Activated CD8-positive, alpha-beta memory T cell treated with anti-CD3 and anti-CD28 coated beads, Interleukin-2, amount 50 U/mL, for 4 hours (primary cell): Measurements from ENCODE around the gene TUSC2.

Source experiments
- DNase-seq: peaks from one replicate; pipeline ENCODE4 v3.0.0-alpha.2; 2020

Gene TUSC2, protein sequence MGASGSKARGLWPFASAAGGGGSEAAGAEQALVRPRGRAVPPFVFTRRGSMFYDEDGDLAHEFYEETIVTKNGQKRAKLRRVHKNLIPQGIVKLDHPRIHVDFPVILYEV

DNA sequence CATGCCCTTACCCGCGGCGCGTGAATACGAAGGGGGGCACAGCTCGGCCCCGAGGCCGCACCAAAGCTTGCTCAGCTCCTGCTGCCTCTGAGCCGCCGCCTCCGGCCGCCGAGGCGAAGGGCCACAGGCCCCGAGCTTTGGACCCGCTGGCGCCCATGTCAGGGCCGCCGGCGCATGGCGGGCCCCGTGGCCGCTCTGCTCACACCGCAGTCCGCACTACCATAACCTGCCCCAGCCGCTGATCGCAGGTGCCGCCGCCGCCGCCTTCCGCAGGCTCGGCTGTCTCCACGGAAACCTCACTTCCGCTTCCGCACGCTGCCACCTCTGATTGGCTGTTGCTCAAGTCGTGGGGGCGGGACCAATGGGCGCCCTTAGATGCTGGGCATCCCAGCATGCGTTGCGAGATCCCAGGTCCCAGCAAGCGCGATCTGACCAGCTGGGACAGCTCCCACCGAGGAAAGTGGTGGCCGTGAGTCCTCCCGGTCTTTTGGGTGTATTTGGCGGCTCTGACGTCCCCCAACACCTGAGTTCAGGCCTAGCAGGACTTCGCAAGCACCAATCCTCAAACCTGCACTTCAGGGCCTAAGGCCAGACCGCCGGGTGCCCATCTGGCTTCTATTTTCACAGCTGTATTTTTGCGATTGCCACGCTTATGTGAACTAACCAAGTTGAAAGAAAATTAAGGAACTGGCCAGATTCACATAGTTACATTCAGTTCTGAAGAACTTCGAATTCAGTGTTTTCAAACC, at the start of gene TUSC2:
TUSC2 (minus strand) TSS at position 281 of the 749 bp plus-strand sequence; CDS start at position 157, 124 bp downstream.
- DNase-seq = peak; percentile 94

DNA sequence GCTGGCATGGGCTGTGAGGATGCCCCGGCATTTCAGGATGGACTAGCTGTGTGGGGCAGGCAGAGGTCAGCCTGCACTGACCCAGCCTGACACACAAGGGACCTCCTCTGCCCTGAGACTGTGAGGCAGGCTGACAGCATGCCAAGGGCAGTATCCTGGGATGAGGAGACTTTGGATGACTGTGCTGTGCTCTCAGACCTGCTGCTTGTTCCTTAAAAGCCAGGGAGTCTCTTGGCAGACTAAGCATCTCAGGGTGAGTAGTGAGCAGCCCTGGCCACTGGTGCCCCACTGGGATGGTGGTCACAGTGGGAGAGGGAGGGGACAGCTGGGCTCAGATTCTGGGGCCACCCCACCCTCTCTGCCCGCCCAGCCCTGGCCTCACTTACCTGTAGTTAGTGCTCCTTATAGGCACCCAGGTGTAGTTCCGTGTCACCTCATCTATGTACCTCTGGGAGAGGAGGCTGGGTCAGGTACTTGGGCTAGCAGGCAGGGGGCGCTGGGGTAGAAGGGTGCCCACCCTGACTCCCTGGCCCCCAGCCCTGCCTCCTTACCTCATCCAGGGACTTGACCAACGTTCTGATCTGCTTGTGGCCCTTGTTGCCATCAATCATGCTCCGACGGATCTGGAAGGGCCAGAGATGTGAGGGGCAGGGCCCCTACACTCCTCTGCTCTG, 47.4 kb upstream of the TUSC2 start:
- no peak for DNase-seq

DNA sequence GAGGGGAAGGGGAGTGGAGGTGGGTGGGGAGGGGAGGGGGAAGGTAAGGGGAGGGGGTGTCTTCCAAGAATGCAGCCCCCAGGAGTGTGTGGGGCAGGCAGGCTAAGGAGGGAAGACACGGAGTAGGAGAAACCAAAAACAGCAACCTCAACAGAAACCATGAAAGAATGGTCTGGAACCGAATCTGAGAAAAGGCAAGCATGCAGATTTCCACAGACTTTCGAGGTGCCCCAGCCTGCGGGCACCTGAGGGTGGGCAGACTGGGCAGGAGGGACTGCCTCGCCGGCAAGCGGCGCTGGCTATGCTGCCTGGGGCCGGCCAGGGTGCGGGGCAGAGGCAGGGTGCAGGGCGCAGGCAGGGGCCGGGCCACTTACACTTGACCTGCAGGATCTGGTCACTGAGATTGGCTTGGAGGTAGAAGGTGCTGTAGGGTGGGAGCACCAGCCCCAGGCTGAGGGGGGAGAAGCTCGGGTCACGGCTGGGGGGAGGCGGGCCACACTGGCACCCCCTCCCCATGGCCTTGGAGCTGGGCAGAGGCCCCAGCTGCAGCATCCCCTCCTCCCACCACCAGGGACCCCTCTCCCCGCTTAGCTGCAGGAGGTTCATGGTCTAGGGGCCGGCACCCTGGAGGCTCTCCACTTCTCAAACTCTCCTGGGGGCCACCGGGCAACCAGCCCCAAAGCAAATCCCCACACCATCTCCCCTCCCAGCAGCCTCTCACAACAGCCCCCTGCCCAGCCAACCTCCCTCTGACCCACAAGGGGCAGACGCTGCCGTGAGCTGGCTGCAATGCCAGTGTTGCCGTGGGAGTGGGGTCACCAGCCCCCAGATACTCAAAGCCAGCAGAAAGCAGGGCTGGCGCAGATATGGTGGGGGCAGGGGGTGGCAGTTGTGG, 46.6 kb upstream of the TUSC2 start:
- DNase-seq = no peak

DNA sequence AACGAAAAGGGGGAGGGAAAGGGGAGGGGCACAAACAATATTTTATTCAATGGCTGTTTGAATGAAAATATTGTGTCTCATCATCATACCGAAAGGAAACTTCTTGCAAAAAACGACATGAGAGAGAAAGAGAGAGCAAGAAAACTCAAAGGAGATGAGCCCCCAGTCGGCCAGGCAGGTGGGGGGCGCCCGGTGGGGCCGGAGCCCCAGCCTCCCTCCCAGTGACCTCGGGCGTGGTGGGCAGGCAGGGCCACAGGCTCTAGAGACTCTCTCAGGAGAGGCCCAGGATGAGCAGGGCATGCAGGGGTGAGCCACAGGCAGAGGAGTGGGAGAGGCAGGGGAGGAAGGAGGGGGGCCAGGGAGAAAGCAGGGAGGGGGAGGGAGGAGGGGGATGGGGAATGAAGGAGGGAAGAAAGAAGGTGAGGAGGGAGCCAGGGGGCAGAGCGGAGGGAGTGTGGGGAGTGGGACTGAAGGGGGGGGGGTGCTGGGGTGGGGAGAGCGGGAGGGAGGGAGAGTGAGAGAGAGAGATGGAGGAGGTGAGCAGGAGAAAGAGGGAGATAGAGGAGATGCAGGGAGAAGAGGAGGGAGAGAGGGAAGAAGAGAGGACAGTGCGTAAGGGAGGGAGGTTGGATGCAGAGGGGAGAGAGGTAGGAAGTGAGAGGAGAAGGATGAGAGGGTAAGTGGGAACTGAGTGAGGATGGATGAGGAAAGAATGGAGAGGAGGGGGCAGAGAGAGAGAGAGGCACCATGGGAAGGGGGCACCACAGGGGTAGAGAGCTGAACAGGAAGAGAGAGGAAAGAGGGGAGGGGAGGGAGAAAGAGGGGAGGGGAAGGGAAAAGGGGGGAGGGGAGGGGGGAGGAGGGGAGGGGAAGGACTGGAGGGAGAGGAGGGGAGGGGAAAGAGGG, 45.4 kb upstream of the TUSC2 start:
- no peak for DNase-seq

DNA sequence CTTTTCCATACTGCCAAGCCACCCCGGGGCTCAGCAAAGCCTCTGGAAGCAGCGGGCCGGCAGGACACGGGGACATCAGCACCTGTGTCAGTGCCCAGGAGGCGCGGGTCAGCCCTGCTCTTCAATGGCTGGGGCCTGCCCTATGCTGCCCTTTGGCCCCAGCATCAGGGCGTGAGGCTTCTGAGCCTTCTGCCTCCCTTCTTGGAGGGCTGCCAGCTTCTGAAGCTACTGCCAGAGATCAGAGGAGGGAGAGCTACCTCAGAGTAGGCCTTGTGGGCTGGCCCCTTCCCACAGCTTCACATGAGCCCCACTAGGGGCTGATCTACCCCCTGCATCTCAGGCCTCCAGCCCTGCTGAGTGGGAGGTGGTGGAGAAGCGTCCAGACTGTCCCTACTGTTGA, 44.3 kb upstream of the TUSC2 start:
- no peak for DNase-seq

DNA sequence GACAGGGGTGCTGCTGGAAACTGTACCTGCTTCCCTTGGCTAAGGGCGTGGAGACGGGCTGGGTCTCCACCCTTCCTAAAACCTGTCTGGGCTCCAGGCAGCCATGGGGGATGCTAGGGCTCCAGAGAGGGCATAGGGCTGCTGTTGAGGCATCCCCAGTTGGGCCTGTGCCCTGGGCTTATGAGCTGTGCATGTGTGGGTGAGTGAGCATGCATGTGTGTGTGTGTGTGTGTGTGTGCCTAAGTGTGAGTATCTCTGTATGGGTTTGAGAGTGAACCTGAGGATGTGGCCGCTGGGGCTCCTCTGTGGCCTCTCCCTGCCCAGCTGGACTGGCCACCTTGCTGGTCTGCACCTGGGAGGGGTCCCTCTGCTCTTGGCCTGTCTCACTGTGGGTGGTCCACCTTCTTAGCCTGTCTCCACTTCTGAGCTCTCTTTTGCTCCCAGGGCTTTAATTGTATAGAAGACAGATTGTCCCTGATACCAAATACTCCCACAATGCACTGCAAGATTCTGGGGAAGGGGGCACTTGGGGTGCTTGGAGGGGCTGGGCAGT, 43.2 kb upstream of the TUSC2 start:
- no peak for DNase-seq

DNA sequence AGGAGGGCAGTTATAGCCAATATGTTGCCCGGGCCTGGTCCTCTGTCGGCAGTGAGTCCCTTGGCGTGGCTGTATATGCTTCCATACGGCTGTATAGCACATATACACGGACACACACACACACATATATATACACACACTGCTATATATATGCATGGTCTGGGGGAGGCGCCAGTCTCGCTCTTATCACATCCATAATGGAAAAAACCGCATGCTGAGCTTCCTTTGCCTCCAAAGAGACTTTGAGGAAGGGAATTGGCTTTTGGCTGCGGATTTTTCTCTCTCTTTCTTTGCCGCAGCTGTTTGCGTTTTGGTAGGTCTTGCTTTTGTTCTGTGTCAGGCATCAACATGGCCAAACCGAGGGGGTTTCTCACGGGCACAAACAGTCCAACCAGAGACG, 42.6 kb upstream of the TUSC2 start:
- DNase-seq = no peak

DNA sequence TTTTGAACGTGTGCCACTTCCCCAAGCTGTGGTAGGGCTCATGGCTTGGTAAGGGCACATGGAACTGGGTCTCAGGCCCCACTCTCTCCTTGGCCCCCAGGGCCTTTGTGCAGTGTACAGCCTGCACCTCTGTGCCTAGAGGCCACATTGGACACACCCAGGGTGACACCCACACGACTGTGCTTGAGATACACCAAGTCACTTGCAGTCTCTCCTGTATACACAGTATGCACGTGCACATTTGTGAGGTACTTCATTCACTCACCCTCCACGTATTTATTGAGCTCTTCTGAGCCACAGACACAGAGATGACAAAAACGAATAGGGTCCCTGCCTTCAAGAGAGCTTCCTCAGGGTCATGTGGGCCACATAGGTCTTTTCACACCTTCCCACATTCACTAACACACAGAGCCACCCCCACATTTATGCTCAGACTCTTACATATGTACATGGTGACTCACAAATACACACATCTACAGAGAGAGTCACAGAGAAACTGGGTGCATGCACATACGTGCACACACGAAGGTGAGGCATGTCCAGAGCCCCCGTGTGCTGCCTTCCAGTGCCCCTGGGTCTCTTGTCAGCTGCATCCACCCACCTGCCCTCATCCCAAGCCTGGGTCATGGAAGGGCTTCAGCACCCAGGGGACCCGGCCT, 41.1 kb upstream of the TUSC2 start:
- DNase-seq = no peak

DNA sequence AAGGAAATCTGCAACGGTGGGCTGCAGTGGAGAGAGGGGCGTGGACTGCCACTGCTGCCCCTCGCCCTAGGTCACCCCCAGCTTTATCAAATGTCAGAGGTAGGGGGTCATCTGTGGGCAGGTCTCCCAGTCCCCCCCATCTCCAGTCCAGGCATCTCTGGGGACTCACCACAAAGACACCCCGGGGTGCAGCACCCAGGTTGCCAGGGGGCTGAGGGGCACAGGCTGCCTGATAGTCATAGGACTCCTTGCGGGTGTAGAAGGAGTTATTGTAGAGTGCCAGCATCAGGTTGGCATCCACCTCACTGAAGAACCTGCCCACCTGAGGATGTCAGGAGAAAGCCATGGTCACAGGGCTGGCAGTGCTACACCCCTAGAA, 37.8 kb upstream of the TUSC2 start:
- no peak for DNase-seq

DNA sequence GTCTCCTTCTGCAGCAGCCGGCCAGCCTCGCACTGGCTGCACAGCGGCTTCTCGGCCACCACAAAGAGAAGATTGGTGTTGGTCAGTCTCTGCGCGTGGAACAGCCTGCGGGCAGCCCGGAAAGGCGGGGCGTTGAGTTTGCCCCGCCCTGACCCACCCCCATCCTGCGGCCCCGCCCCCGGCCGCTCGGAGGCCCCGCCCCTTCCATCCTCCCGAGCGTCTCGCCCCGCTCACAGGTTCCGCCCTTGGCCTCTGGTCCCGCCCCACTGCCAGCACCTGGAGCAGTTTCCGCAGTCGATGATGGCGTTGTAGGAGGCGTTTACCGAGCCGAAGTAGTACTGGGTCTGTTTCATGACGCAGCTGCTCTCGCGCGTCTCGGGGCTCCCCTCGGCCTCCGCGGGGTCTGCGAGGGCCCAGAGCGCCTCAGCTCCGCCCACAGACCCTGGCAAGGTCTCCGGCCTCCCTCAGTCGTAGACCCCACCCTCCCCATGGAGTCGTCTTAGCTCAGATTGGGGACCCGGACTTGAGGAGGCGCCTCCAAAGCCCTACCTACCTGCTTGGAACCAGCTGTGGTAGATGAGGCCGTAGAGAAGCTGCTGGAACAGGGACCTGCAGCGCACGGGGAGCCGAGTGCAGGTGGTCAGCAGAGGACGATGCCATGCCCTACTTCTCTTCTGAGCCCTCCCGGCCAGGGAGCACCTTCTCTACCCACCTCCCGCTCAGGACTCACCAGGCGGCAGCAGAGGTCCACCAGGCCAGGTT, 37.2 kb upstream of the TUSC2 start:
- peak; percentile 92 for DNase-seq

DNA sequence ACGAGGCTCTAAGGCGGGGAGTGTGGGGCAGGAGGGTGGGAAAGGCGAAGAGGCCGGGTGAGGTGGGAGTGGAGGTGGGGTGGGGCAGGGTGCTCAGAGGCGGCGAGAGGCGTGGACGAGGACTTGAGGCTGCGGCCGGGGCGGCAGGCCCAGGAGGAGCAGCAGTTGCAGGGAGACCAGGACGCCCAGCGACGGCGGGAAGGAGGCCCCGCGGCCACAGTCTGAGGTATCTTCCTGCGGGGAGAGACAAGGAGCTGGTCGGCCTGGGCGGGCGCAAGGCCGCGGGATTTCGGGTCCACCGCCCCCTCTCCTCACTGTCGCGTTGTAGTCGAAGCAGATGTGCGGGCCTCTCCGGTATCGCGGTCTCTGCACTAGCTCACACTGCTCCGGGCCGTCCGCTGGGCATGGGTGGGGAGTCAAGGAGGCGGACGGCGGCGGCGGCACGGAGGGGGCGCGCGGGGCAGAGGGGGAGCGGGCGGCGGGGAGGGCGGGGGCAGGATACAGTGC, 36.6 kb upstream of the TUSC2 start:
- DNase-seq = no peak

DNA sequence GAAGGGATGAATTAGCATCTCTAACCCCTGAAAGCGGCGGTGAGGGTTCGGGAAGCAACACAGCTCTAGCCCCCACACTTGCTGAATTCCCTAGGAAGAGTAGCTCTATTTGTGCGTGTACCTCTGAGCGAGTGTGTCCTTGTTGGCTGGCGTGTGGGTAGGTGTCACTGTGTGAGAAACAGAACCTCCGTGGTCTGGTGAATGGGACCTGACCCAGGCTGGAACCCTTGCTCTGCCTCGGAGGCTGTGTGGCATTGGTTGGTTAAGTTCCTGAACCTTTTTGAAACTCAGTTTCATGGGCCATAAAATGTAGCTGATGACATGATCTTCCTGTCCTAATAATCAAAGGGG, 31.7 kb upstream of the TUSC2 start:
- no peak for DNase-seq

DNA sequence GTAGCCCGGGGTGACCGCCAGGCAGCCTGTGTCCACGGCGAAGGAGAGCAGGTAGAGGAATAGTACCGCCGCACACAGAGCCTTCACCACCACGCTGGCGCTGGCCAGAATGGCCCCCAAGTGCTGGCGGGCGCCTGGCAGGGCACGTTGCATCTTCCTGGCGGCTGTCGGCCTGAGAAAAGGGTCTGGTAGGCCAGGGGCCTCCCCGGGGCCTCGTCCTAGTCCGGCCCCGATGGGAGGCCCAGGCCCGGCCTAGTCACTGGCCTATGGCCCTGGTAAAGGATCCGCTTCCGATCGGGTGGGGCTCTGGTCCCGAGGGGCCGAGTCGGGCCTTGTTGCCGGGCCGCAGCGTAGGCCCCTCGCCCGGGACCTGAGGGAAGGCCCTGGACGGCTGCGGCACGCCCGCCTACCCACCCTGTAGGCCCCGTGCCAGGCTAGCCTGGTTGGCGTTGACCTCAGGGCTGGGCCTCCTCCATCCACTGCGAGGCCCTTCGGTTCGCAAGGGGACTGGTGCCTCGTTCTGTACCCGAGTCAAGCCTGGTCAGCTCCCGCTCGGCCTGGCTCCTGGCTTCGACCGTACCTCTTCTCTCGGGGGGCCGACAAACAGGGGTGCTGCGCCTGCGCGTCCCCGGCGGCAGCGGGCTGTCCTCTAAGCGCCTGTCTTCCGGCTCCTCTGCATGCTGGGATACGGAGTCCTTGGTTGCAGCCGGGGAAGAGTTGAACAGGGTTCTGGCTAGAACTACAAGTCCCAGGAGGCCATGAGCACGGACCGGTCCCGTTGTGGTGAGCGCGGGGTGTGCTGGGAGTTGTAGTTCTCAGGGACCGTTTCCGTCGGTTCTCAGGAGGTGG, 31.1 kb upstream of the TUSC2 start, which contains the start of gene TMEM115:
TMEM115 (minus strand) TSS at position 611 of the 849 bp plus-strand sequence; CDS start at position 153, 458 bp downstream.
- peak; percentile 92 for DNase-seq

DNA sequence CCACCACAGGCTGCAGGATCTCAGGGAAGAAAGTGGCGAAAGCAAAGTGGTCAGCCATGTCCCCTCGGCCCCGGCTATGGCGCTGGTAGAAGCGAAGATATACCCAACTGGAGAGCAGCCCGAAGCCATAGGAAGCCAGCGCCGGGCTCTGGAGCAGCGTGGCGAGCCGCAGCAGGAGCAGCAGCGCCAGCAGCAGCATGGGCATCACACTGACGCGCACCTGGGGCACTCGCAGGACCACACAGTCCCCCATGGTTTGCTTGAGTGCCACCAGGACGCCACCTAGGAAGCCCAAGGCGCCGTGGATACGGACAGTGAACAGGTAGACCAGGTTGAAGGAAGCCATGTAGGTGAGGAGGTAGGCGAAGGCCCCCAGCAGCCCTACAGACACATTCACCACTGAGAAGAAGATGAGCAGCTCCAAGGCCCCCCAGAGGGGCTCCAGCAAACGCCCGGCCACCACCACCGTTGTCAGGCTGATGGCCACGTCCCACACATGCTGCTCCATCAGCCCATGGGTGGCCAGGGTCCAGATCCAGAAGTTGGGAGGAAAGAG, 30.4 kb upstream of the TUSC2 start:
- DNase-seq = no peak

DNA sequence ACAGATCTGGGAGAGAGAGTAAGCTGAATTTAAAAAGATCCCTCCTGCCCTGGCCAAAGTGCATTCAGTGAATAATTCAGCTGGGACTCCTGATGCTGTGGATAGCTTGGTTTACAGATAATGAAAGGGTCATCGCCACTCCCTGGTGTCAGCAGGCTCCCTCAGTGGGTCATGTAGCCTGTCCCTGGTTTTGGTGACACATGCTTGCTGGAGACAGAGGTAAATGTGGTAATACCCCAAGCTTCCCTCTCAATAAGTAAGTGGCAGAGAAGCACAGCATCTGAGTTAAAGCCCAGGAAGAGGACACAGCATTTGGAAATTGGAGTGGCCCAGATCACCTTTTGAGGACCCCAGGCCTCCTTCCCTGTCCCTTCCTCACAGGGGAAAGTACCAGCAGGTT, 29.5 kb upstream of the TUSC2 start:
- no peak for DNase-seq

DNA sequence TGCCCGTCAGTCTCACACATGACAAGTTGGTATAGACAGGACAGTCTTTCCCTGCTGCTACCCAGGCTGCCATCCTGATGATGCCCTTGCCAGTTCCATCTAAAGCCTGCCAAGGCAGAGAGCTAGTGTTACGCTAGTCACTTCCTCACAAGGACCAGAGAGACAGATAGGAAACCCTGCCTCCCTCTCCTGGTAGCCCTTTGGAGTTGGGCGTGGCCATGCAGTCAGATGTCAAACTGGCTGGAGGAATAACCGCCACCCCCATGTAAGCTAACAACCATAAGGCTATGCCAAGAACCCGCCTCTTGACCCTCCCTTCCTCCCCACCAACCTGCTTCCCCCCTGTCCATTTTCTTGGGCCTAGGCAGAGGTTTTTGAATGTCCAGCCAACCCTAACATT, 28.5 kb upstream of the TUSC2 start:
- DNase-seq = no peak

DNA sequence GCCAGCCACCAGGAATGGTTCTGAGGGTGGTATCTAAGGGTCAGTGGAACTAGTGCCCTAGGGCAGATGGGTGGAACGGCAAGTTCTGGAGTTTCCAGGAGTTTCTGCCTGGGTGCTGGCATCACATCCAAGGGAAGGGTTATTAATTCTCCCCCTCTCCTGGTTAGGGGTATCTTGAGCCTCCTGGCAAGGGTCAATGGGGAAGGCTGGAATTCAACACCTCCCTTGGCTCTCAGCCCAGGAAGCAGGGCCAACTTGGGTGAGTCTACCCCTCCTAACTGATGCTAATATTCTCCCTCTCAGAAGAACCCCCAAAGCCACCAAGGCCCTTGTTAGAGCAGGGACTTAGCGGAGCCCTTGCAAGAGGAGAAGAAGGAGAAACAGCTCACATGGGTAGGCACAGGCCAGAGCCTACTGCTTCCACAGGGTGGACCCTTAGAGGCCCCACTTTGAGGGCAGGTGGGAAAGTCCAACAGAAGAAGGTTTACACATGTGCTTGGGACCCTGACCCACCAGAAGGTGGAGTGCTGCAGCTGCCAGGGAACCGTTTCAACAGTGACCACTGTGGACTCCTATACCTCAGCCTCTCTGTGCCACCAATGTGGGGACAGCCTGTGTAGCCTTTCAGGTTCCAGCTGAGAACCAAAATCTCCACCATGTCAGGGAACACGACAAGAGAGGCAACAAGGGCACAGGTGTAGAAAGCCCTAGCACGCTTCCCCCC, 28.0 kb upstream of the TUSC2 start:
- DNase-seq = no peak

DNA sequence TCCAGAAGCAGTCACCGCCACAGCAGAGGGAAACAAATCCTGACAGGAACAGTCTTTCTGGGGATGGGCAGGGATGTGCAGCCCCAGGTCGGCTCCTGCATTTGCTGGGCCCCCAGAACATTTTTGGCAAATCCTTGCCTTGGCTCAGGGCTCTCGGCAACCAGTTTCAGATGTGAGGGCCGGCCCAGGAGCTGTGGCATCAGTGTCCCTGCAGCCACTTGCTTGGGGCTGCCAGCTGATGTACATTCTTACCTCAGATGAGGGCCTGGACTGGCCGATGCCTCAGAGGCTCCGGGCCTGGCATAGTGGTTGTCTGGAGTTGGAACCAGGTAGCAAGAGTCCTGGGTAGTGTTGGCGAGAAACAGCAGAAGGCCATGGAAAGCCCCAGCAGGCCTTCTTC, 26.8 kb upstream of the TUSC2 start:
- DNase-seq = no peak
